ENCODE results near the gene RAVER2.

Gene RAVER2

DNA sequence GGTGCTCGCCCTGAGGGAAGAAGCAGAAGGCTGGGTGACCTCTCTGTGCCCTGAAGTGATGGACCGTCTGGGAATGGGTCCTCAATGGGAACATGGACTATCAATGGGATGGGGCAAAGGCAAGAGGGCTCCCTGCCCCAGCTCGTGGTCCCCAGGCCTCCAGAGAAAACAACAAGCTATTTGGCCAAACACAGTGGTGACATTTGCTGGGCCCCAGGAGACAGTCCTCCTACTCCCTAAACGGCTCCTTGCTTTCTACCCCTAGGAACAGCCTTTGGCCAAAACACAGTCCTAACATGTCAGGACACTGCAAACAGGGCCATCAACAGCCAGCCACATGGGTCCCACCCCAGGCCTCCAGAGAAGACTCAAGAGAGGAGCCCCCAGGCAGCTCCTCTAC, 102.8 kb downstream of the RAVER2 start:
- no peak for DNase-seq (ENCODE audit: extremely low read depth, low read depth)
- TF ChIP-seq, protein P1, sequence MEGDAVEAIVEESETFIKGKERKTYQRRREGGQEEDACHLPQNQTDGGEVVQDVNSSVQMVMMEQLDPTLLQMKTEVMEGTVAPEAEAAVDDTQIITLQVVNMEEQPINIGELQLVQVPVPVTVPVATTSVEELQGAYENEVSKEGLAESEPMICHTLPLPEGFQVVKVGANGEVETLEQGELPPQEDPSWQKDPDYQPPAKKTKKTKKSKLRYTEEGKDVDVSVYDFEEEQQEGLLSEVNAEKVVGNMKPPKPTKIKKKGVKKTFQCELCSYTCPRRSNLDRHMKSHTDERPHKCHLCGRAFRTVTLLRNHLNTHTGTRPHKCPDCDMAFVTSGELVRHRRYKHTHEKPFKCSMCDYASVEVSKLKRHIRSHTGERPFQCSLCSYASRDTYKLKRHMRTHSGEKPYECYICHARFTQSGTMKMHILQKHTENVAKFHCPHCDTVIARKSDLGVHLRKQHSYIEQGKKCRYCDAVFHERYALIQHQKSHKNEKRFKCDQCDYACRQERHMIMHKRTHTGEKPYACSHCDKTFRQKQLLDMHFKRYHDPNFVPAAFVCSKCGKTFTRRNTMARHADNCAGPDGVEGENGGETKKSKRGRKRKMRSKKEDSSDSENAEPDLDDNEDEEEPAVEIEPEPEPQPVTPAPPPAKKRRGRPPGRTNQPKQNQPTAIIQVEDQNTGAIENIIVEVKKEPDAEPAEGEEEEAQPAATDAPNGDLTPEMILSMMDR (IDR thresholded peaks at IDR 0.05; ENCODE audit: low read depth, low read length) = no peak

DNA sequence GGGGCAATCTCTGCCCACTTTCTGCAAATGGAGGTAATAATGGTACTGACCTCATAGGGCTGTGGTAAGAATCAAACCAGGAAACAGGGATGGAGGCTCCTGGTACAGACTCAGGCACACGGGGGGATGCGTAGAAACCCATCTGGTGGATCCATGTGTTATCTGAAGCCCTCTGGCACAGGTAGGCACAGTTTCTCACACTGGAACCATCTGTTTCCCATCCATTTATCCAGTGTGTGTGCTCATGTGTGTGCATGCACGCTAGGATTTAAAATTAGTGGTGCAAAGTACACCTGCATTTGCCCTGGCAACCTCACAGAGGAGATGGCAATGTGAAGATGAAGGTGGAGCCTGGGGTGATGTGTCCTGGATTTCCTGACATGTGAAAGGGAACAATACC, 103.3 kb downstream of the RAVER2 start:
- no peak for DNase-seq (ENCODE audit: extremely low read depth, low read depth)
- TF ChIP-seq, protein P1 (IDR thresholded peaks at IDR 0.05; ENCODE audit: low read depth, low read length) = no peak

DNA sequence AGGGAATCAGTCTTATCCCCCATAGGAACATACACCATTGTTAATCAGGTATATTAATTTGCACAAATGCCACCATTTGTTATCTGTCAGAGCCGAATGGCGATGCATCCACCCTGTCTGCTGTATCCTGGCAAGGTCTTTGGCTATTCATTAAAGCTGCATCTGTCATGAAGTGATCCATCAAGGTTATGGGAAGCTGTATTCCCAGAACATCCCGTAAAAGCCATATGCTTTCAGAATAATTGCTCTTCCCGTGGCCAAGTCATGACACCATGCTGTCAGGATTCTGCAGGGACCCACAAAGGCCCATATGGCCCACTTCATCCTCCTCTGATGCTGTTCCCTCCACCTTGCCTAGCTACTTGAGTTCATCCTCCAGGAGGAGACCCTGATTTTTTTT, 103.9 kb downstream of the RAVER2 start:
- TF ChIP-seq, protein P1 (IDR thresholded peaks at IDR 0.05; ENCODE audit: low read depth, low read length) = no peak
- no peak for DNase-seq (ENCODE audit: extremely low read depth, low read depth)

DNA sequence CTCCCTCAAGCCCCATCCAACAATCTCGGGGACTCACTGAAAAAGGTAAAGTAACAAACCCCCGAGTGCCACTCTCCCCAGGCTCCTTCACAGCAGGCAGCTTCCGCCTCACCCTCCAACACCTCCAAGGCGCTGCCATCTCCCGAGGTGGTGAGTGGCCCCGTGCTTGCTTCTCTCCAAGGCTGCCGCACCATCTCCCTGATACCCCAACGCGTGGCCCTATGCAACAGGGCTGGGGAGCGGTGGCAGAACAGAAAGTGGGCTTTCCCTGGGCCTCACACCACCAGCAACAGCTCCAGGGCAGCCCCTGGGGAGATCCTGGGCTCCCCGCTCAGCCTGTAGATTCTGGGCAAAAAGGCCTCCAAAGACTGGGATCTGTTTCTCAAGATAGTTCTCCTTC, 105.1 kb downstream of the RAVER2 start:
- TF ChIP-seq, protein P1 (IDR thresholded peaks at IDR 0.05; ENCODE audit: low read depth, low read length) = no peak
- DNase-seq (ENCODE audit: extremely low read depth, low read depth) = no peak

DNA sequence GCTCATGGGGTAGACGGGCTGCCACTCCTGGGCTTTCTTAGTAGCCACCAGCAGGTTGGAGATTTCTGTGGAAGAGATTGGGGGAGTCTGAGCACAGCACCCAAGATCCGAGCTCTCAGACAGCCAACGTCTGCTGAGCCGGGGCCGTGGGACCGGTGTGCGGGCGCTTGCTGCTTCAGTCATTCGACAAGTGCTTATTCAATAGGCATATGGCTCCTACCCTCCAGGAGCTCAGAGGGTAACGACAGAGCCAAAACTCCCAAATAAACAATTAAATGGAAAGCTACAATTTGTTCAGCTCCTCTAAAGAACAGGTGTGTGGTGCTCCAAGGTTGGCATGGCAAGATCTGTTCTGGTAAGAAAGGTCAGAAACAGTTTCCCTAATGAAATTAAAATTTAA, 106.0 kb downstream of the RAVER2 start:
- no peak for DNase-seq (ENCODE audit: extremely low read depth, low read depth)
- TF ChIP-seq, protein P1 (IDR thresholded peaks at IDR 0.05; ENCODE audit: low read depth, low read length) = no peak

DNA sequence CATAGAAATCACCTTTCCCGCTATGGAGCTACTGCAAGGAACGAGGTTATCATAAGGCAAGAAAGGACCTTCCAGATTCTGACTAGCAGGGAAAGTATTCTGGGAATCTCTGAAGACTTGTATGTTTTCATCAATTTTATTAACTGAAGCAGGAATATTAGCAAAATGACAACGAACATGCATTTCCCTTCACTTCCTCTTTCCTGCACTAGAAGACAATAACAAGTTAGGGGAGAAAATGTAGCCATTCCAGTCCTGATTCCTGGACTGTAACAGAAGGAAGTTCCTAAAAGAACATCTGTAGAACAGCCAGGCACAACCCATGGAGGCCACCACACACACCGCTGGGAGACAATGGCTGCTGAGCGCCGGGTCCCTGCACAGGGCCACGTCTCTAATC, 106.8 kb downstream of the RAVER2 start:
- DNase-seq (ENCODE audit: extremely low read depth, low read depth) = no peak
- TF ChIP-seq, protein P1 (IDR thresholded peaks at IDR 0.05; ENCODE audit: low read depth, low read length) = no peak

DNA sequence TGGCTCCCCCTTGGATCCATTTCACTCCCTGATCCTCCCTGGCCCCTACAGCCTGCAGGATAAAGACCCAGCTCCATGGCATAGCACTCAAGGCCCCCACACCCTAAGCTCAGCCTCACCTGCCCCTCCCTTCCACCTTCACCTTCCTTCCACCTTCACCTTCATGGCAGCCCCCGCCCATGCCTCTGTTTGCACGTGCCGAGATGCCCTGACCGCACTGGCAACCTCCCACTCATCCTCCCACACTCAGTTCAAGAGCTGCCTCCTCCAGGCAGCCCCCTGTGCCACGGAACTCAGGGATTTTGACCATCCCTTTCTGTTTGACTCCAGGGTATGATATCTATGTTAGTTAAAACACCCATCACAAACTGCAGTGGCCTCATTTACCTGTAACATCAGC, 109.8 kb downstream of the RAVER2 start:
- TF ChIP-seq, protein P1 (IDR thresholded peaks at IDR 0.05; ENCODE audit: low read depth, low read length) = no peak
- DNase-seq (ENCODE audit: extremely low read depth, low read depth) = no peak

All from AG09319 (cell line).